HEK293T (cell line): Measurements from ENCODE around the gene NFXL1.

Experiments used
- ARNT ChIP-seq: fragments of 450-650 bp; IDR thresholded peaks from 2 replicates; pipeline ENCODE4 v1.6.1; 2017; ENCODE audit warnings: mild to moderate bottlenecking
- ELF4 ChIP-seq: fragments of 450-650 bp; IDR thresholded peaks from 2 replicates; pipeline ENCODE4 v1.6.1; 2017; ENCODE audit warnings: antibody characterized with exemption
- FOXA1 ChIP-seq: fragments of 450-650 bp; IDR thresholded peaks from 2 replicates; pipeline ENCODE4 v1.6.1; 2016; ENCODE audit warnings: mild to moderate bottlenecking
- FOXK2 ChIP-seq: fragments of 450-650 bp; IDR thresholded peaks from 2 replicates; pipeline ENCODE4 v1.6.1; 2016; ENCODE audit warnings: mild to moderate bottlenecking
- FOXM1 ChIP-seq: fragments of 450-650 bp; IDR thresholded peaks from 2 replicates; pipeline ENCODE4 v1.6.1; 2017; ENCODE audit warnings: mild to moderate bottlenecking, borderline replicate concordance
- SUZ12 ChIP-seq: fragments of 450-650 bp; IDR thresholded peaks from 2 replicates; pipeline ENCODE4 v1.6.1; 2016; ENCODE audit warnings: mild to moderate bottlenecking

DNA sequence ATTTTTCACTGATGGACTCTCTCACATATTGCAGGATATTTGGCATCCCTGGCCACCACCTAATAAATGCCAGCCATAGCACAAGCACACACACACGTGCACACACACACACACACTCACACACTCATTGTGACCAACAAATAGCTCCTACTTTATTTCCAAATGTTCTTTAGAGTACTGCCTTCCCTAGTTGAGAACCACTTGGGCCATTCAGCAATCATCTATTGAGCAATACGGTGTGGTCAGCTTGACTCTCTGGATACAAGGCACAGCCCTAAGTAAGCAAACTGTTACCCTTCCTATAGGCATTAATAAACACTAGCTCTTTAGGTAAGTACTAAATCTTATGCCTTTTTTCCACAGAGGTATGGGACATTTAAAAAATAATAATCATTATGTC is 97.6 kb downstream of the NFXL1 start:
- TF ChIP-seq FOXM1 (no peak), ARNT (no peak), ELF4 (no peak), FOXK2 (no peak), SUZ12 (no peak), FOXA1 (no peak)
